Eye (tissue), 1 donor: Measurements from ENCODE around the gene ATRN.
"Not testable (repeated sequence)": the region's sequence is repeated elsewhere in the genome, so short reads cannot be mapped to it uniquely, and the experiment has no call there.

Source experiments
- DNase-seq: peaks from one replicate; pipeline ENCODE4 v3.0.0-alpha.2; 2015

The ATRN gene

GRCh38 chr20:3471397-3472021 is 691 bp downstream of the ATRN start:
- DNase-seq = peak; percentile 37

- no peak for DNase-seq
Measured at GRCh38 chr20:3472105-3472504, 1.3 kb downstream of the ATRN start.

GRCh38 chr20:3473324-3473723 is 2.5 kb downstream of the ATRN start:
- DNase-seq = no peak

GRCh38 chr20:3473944-3474343 is 3.1 kb downstream of the ATRN start:
- DNase-seq = no peak

- DNase-seq = not testable (repeated sequence)
Measured at GRCh38 chr20:3477003-3477860, 6.4 kb downstream of the ATRN start.

- no peak for DNase-seq
Measured at GRCh38 chr20:3477861-3478544, 7.2 kb downstream of the ATRN start.

- no peak for DNase-seq
Measured at GRCh38 chr20:3479025-3479424, 8.2 kb downstream of the ATRN start.

- DNase-seq = no peak
Measured at GRCh38 chr20:3479759-3480615, 9.2 kb downstream of the ATRN start.

GRCh38 chr20:3483309-3483708 is 12.5 kb downstream of the ATRN start:
- DNase-seq = no peak

GRCh38 chr20:3483784-3484183 is 13.0 kb downstream of the ATRN start:
- no peak for DNase-seq

GRCh38 chr20:3485913-3486312 is 15.1 kb downstream of the ATRN start:
- DNase-seq = no peak

- DNase-seq = no peak
Measured at GRCh38 chr20:3486850-3487249, 16.0 kb downstream of the ATRN start.

GRCh38 chr20:3492669-3493068 is 21.9 kb downstream of the ATRN start:
- DNase-seq = no peak

GRCh38 chr20:3494218-3494617 is 23.4 kb downstream of the ATRN start:
- DNase-seq = no peak

GRCh38 chr20:3502878-3503277 is 32.1 kb downstream of the ATRN start:
- DNase-seq = no peak

- no peak for DNase-seq
Measured at GRCh38 chr20:3505148-3505547, 34.3 kb downstream of the ATRN start.

GRCh38 chr20:3509064-3509463 is 38.2 kb downstream of the ATRN start:
- DNase-seq = no peak

GRCh38 chr20:3510110-3510509 is 39.3 kb downstream of the ATRN start:
- DNase-seq = peak; percentile 24

- not testable (repeated sequence) for DNase-seq
Measured at GRCh38 chr20:3512239-3512638, 41.4 kb downstream of the ATRN start.

- DNase-seq = no peak
Measured at GRCh38 chr20:3514012-3514642, 43.3 kb downstream of the ATRN start.

- no peak for DNase-seq
Measured at GRCh38 chr20:3515379-3516170, 44.8 kb downstream of the ATRN start.
